ACHN (cell line): ENCODE measurements around the gene CAPN10.

Source experiments
- DNase-seq: peaks from one replicate; pipeline ENCODE4 v3.0.0-alpha.2; 2015
- in situ Hi-C: cut with HindIII; loops from 2 replicates; pipeline ENCODE4 v1.10.0; 2017; ENCODE audit warnings: low sequenced_read_pairs, low pct_ligation_motif_present, low pct_unique_long_range_greater_than_20kb

CAPN10 gene

DNA sequence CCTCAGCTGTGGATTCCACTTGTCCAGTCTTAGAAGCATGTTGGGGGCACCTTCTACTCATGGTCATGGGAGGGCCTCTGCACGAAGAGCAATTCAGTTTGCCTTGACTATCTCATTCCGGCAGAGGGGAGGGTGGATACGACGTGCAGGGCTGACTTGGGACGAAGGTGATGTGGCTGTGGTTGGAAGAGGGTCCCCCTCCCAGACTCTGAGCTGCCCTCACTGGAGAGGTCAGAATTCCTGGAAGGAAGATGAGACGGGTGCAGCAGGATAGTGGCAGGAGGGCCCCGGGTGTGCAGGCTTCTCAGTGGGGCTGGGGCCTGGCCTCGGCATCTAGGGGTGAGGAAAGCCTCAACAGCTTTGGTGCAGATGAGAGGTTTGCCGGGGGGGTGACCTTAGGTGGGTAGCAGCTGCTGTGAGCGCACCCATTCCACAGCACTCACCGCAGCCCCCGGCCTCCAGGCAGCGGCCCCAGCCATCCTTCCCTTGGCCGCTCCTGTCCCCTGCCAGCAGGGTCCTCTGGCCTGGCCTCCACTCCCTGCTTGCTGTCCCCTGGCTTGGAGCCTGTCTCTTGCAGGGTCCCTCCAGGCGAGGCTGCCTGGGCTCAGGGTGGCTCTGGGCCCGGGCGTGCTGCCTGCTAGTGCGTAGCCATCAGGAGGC, 15.1 kb upstream of the CAPN10 start:
- in situ Hi-C loops, result no loop called here
- DNase-seq, result no peak

DNA sequence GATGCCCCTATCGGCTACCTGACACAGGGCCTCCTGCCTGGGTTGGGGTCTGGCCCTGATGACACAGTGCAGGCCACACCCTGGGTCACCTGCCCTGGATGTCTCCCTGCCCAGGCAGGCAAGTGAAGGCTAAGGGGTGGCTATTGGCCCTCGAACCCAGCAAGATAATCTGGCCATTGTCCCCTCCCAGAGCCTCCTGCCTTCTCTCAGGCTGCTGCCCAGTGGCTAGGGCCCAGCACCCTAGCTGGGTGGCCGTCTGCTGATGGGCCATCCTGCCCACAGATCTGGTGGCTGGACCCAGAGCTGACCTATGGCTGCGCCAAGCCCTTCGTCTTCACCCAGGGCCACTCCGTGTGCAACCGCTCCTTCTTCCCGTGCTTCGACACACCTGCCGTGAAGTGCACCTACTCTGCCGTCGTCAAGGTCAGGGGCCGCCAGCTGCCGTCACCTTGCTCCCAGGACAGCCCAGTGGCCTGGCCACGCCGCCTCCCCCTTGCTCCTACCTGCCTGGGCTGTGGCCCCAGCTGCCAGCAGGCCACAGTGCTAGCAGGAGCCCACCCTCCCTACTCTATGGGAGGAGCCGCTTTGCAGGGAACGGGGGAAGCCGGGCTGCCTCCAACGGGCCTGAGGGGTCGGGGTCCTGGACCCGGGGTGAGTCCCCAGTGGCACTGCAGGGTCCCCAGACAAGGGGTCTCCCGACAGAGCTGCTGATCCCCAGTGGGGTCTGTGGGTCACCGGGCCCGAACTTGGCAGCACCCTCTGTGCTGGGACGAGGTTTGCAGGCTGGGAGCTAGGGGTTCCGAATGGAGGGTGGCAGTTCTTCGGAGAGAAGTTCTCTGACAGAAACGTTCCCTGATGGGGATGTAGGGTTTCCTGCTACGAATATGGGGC, 14.1 kb upstream of the CAPN10 start:
- in situ Hi-C loops, result no loop called here
- DNase-seq, result no peak

DNA sequence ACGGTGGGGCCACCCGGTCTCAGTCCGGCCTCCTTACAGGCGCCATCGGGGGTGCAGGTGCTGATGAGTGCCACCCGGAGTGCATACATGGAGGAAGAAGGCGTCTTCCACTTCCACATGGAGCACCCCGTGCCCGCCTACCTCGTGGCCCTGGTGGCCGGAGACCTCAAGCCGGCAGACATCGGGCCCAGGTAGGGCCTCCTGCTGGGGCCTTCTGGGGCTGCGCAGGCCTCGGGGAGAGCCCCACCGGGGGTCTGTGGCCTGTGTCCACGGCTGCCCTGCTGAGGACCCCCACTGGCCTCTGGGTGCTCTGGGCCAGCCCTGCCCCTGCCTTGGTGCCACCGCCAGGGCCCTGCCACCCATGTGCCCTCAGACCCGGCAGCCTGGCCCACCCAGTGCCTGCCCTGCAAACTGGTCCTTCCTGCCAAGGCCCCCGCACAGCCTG, 13.4 kb upstream of the CAPN10 start:
- in situ Hi-C loops, result no loop called here
- DNase-seq, result no peak

DNA sequence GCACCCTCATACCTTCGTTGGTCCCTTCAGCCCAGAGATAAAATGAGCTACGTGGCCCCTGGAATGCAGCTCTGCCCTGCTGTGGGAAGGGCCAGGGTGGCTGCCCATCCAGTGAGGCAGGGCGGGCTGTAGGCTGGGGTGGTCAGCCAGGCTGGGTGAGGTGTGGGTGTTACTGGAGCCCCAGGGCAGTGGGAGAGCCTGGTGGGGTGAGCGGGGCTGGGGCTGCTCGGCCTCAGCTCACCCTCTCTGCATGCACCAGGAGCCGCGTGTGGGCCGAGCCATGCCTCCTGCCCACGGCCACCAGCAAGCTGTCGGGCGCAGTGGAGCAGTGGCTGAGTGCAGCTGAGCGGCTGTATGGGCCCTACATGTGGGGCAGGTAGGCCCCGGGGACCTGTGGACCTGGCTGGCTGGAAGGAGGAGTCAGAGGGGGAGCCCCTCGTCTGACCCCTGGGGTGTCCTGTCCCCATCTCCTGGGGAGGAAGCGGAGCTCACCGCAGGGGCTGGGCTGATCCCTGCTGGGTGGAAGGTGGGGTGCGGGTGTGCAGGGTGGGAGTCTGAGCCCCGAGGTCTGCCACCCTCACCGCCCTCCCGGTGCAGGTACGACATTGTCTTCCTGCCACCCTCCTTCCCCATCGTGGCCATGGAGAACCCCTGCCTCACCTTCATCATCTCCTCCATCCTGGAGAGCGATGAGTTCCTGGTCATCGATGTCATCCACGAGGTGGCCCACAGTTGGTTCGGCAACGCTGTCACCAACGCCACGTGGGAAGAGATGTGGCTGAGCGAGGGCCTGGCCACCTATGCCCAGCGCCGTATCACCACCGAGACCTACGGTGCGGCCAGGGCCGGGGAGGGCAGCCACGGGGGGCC, 12.8 kb upstream of the CAPN10 start:
- in situ Hi-C loops, result no loop called here
- DNase-seq, result no peak

DNA sequence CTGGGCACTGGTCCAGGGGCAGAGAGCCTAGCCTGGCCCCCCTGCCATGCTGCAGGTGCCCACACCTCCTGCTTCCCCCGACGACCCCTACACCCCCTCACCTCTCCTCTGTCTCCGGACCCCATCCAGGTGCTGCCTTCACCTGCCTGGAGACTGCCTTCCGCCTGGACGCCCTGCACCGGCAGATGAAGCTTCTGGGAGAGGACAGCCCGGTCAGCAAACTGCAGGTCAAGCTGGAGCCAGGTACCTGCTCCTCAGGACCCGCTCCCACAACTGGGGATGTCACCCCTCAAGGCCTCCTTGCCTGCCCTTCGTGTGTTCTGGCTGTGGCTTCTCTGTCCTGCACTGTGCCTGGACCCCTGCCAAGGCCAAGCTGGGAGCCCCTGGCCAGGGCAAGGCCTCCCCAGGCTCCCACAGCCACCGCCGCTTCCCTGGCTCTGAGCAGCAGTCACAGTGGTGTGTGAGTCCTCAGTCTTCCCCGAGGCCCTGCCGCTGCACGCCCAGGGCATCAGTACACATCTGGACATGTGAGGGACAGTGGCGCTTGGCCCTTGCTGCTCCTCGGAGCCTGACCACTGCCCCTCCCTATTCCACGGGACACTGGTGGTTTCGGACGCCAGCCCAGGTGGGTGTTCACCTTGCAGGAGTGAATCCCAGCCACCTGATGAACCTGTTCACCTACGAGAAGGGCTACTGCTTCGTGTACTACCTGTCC, 12.0 kb upstream of the CAPN10 start:
- no peak for DNase-seq
- in situ Hi-C loops, result no loop called here

DNA sequence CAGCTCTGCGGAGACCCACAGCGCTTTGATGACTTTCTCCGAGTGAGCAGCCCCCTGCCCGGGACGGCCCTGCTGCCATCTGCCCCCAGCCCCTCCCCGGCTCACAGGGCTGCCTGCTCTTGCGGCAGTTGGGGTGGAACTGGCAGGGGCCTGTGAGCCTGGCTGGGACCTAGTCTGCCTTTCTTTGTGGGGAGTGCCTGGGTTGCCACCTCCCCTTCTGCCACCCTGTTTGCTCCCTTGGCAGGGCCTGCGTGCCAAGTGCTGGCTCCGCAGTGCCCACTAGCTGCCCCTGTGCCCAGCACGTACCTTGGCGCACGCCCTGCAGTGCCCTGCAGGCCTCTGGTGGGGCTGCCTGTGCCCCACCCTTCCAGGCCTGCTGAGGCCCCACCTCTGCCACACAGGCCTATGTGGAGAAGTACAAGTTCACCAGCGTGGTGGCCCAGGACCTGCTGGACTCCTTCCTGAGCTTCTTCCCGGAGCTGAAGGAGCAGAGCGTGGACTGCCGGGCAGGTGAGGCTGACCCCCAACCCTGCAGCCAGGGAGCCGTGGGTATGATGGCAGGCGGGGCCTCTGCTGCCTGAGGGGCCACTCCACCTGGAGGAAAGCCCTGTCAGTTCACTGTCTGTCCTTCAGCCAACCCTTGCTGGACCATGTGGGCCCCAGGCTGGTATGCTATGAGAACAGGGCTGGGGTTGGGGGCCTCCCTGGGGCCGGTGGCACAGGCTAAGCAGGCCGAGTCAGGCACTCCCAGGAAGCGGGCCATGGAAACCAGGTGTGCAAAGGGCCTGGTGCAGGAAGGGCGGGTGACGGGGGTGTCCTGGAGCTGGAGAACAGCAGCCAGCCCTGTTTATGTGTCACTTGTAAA, 11.2 kb upstream of the CAPN10 start:
- no peak for DNase-seq
- in situ Hi-C loops, result no loop called here

DNA sequence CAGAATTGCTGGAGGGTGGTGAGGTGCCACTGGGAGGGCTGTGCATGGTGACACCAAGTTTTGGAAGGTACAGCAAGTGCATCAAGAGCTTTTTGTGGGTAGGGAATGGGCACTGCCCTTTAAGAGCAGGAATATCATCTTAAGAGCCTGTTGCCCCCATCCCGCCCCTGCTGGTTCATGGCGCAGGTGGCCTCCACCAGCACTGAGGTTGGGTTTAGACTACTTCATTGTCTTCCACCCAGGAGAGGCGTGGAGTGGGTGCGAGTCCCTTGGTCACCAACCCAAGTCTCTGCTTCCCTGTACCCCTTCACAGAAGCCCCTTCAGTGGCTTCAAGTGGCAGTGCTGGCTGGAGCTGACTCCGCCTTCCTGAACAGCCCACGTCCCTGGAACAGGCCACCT, 10.5 kb upstream of the CAPN10 start:
- no peak for DNase-seq
- in situ Hi-C loops, result no loop called here

DNA sequence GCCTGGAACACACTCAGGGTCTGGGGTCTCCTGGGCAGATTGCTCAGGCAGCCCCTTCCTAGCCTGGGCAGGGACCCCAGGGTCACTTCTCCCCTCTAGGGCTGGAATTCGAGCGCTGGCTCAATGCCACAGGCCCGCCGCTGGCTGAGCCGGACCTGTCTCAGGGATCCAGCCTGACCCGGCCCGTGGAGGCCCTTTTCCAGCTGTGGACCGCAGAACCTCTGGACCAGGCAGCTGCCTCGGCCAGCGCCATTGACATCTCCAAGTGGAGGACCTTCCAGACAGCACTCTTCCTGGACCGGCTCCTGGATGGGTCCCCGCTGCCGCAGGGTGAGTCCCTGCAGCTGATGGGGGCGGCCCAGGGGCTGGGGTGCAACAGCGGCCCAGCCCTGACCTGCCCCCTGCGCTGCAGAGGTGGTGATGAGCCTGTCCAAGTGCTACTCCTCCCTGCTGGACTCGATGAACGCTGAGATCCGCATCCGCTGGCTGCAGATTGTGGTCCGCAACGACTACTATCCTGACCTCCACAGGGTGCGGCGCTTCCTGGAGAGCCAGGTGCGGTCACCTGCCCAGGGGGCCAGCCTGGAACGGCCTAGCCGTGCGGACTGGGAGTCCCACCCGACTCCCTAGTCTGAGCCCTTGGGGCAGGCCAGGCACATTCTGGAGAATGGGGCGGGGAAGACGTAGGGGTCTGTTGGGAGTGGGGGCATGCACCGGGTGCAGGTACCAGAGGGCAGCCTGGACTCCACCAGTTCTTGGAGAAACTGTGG, 9.9 kb upstream of the CAPN10 start:
- in situ Hi-C loops, result no loop called here
- DNase-seq, result no peak

DNA sequence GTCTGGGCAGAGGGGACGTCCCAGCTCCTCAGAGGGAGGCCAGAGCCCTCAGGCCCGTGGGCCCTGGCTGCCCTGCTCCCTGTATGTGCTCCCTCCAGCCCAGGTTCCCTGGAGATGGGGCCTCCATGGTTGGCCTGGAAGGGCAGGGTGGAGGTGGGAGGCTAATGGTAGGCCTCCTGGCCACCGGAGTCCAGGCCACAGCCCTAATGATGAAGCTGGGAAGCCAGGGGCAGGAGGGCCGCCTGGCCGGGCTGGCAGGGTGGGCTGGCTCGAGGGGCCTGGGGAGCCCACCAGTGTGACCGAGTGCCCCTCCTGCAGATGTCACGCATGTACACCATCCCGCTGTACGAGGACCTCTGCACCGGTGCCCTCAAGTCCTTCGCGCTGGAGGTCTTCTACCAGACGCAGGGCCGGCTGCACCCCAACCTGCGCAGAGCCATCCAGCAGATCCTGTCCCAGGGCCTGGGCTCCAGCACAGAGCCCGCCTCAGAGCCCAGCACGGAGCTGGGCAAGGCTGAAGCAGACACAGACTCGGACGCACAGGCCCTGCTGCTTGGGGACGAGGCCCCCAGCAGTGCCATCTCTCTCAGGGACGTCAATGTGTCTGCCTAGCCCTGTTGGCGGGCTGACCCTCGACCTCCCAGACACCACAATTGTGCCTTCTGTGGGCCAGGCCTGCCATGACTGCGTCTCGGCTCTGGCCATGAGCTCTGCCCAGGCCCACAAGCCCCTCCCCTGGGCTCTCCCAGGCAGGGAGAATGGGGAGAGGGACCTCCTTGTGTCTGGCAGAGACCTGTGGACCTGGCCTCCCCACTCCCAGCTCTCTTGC, 9.0 kb upstream of the CAPN10 start:
- in situ Hi-C loops, result no loop called here
- DNase-seq, result no peak

DNA sequence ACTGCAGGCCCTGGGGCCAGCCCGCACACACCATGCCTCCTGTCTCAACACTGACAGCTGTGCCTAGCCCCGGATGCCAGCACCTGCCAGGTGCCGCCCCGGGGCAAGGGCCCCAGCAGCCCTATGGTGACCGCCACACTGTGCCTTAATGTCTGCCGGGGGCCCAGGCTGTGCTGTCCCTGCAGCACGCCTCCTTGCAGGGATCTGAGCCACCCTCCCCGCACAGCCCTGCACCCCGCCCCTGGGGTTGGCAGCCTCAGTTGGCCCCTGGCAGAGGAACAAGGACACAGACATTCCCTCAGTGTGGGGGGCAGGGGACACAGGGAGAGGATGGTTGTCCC, 8.5 kb upstream of the CAPN10 start:
- in situ Hi-C loops, result no loop called here

DNA sequence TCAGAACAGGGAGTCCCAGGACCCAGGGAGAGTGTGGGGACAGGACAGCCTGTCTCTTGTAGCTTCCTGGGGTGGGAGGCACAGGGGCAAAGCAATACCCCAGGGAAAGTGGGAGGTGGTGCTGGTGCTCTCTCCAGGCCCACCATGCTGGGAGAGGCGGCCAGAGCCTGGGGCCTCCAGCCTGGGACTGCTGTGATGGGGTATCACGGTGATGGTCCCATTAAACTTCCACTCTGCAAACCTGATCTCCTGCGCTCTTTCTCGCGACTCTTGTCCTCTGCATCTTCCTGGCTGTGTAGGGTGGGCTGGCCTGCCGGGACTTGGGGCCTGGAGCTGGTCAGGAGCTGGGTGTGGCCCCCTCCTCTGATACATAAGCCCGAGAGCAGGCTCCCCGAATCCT, 8.0 kb upstream of the CAPN10 start:
- in situ Hi-C loops, result no loop called here
- no peak for DNase-seq

More for the DNA sequence above, 8.5 kb upstream of the CAPN10 start:
- no peak for DNase-seq

DNA sequence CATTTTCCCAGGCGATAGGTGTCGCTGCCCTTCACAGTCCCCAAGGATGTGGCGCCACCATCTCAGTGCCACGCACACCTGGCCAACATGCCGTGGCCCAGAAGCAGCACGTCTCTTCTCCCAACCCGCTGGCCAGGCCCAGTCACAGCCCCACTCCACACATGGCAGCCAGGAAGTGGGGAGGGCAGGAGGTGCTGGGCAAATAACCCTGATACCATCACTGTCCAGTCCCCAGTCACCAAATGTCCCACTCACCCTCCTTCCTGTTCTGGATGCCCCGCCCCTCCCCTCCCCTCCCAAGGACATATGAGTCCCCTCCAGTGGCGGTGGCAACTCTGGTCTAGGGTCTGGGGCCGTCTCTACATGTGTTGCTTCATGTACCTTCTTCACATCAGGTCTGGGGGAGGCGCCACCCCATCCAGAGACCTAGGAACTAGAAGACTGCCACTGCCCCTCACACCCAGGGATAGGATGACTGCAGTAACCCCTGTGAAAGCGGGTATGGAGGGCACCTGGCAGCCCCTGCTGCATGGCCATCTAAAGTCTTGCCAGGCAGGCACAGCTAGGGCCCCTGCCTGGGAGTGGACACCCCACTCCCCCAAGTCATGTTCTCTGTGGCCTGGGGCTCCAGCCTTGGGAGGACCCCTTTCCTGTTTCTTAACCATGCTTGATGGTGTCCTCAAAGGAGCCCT, 7.3 kb upstream of the CAPN10 start:
- DNase-seq, result no peak
- in situ Hi-C loops, result no loop called here

DNA sequence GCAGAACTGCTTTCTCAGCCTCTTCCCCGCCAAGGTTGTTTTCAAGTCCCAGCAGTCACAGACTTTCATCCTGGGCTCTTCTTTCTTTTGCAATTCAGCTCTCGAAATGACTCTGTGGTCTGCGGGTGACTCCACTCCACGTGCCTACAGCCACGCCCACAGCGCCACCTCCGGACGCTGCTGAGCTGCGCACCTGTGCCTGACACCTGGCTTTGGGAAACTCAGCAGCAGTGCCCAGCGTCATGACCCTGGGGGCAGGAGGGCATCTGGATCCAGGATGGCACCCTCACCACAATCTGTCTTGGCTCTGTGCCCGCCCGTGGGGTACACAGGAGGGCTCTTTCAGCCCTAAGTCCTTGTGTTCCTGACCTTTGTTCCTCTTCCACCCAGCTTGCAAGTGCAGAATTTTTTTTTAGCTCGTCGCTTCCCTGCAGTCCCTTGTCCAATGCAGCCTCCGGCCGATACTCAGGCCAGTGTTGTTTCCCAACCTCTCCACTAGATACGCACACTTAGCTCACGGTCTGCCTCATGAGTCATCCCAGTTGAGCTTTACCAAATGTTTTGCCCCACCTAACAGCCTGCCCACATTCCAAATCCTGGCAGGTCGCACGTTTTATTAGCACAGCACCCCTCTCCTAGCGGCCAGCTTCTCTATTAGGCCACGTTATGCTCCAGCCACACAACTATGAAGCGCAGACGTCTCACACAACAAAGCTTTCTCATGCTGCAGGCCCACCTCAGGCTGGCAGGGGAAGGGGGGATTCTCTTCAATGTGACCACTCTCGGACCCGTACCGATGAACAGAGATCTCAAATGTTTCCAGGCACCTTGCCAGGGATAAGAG, 6.5 kb upstream of the CAPN10 start:
- in situ Hi-C loops, result no loop called here
- peak; percentile 94 for DNase-seq

DNA sequence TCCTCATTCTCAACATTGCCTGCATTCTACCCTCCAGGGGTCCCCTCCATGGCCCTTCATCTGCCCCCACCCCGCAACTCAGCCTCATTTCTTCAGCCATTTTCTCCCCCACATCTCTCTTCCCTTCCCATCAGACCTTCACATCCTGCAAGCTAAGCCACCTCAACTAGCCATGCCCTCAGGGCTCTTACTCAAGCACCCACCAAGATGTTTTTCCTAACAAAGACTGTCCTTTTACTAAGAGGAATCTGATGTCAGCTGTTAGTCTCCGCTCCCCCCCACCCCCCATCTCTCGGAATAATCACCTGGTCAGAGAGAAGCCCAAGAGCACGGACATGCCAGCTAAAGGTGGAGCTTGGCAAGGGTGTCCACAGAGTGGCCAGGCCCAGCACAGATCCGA, 4.7 kb upstream of the CAPN10 start:
- in situ Hi-C loops, result no loop called here
- DNase-seq, result no peak

DNA sequence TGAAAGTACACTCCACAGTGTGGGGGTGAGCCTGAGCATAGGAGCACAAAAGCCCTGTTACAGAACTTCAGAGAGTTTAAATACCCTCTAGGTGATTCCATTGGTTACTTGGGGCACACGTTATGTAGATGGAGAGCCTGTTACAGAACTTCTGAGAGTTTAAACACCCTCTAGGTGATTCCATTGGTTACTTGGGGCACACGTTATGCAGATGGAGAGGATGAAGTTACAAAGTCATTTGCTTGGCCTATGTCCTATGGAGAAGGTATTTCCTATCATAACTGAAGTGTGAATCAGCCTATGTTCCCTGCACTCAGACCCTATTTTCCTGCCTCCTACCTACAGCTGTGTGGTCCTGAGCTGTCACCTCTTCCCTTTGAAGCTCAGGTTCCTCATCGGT, 3.8 kb upstream of the CAPN10 start:
- no peak for DNase-seq
- in situ Hi-C loops, result no loop called here
